Measurements from ENCODE around the gene FHL1.

GRCh38 chrX:136148391-136148790 is 1.1 kb downstream of the FHL1 start:
- TF ChIP-seq POLR2A (IDR thresholded peaks at IDR 0.05; ENCODE audit: low read length) (no peak), GATA1 (IDR thresholded peaks at IDR 0.05; ENCODE audit: low read depth, low read length) (no peak)
